NCI-H2107 (cell line): ENCODE data around the gene DNTTIP2.
"Not testable (repeated sequence)": the region's sequence is repeated elsewhere in the genome, so short reads cannot be mapped to it uniquely, and the experiment has no call there.

Experiments used
- DNase-seq: peaks from one replicate; lab custom pipeline; 2025; lab: John Stamatoyannopoulos, UW

DNTTIP2 gene

DNA sequence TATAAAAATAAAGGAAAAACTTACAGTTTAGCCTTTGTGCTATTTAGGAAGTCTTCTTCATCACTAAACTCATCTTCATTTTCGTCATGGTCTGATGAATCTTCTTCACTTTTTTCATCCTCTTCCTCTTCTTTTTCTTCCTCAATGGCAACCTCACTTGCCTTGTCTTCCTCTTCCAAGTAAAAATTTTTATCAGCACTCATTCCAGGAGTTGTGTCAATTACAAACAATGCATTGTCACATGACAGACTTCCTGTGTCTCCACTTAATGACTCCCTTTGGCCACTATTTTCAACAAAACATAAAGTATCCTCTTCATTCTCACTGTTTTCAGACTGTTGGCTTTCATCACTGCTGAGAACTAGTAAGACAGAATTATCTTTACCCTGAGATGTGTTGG lies 2.8 kb downstream of the DNTTIP2 start:
- no peak for DNase-seq

DNA sequence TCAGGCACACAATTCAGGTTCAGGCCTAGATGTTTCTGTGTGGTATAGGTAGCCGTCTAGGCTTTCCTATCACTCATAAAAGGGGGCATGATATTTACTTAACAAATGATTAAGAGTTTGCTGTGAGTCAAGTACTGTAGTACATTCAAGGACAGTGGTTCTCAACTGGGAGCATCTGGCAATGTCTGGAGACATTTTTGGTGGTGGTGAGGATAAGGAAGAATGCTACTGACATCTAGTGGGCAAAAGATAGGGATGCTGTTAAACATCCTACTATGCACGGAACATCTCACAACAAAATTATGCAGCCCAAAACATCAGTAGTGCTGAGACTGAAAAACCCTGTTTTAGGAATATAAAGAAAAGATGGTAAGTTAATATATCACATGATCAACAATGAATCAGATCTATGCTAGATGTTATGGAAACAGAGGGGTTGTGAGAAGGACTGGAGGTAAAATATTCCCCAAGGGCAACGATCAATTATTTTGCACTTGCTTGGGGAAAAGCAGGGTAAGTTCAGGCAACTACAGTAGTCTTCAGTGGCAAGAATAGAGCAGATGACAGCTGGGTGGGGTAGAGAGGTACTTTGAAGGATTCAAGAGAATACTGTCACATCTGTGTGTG lies 4.9 kb downstream of the DNTTIP2 start:
- DNase-seq, result no peak

DNA sequence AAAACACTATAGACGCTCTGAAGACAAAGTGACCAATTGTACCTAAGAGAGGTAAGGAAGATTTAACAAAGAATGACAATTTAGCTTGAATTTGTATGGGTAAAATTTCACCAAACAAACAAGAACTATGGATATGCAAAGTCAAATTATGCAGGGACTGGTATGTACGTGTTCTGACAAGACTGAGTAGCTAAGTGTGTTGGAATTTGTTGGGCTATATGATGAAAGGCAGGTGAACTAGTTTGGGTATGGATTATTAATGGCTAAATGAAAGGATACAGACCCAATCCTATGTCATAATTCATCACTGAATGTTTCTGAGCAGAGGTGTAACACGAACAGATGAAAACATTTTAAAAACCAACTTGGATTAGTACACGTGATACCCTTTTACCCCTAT lies 7.6 kb downstream of the DNTTIP2 start:
- no peak for DNase-seq

DNA sequence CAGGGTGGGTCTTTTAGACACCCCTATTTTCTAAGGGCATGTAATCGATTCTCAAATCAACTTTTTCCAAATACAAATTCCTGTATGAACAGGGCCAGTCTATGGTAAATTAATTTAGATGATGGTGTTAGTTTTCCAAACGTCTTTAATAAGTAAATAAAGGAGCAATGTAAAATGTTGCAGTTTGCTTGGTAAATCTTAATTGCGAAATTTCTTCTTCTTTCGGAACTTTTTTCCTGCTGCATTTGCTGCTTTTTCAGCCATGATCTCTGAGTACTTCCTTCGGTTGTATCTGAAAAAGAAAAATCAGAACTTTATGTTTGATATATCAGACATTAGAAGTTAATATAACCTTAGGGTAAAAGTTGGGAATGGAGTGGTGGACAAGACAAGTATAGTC lies 9.4 kb downstream of the DNTTIP2 start:
- no peak for DNase-seq

DNA sequence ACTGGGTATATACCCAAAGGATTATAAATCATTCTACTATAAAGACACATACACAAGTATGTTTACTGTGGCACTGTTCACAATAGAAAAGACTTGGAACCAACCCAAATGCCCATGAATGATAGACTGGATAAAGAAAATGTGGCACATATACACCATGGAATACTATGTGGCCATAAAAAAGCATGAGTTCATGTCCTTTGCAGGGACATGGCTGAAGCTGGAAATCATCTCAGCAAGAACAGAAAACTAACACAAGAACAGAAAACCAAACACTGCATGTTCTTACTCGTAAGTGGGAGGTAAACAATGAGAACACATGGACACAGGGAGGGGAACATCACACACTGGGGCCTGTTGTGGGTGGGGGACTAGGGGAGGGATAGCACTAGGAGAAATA lies 10.5 kb downstream of the DNTTIP2 start:
- DNase-seq, result not testable (repeated sequence)

DNA sequence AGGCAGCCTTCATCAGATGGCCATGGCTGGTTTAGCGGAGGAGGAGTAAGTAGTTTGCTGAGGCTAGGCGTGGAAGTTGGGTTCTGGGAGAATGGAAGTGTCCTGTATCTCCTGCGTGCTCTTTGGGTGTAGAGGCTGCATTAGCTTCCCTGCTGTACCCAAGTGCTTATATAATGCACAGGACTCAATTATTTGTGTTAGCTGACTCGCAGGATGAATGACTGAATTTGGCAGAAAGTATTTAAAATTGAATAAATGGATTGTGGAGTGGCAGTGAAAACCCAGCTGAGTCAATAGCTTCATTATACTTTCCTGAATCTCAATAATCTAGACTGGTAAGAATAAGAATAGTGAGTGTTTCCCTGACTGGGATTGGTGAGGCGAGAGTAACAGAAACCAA lies 13.8 kb downstream of the DNTTIP2 start:
- DNase-seq, result no peak

DNA sequence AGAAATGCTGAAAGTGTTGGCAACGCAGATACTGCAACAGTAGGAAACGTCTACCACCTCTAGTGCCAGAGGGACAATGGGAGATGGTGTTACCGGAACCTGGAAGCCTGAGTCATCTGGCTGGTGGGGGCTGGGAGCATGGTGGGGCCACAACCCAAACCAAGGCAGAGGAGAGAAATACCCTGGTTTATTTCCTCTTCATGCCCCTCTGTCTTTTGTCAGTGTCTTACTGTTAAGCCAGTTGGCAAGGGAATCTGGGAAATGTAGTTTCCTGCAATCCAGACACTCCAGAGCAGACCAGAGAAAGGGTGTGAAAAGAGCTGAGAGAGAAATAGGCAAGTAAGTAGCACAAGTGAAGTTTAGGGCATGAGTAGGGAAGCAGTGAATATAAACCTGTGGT lies 14.8 kb downstream of the DNTTIP2 start:
- no peak for DNase-seq

DNA sequence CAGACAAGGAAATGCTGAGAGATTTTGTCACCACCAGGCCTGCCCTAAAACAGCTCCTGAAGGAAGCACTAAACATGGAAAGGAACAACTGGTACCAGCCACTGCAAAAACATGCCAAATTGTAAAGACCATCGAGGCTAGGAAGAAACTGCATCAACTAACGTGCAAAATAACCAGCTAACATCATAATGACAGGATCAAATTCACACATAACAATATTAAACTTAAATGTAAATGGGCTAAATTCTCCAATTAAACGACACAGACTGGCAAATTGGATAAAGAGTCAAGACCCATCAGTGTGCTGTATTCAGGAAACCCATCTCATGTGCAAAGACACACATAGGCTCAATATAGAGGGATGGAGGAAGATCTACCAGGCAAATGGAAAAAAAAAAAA lies 21.4 kb downstream of the DNTTIP2 start:
- DNase-seq, result not testable (repeated sequence)

DNA sequence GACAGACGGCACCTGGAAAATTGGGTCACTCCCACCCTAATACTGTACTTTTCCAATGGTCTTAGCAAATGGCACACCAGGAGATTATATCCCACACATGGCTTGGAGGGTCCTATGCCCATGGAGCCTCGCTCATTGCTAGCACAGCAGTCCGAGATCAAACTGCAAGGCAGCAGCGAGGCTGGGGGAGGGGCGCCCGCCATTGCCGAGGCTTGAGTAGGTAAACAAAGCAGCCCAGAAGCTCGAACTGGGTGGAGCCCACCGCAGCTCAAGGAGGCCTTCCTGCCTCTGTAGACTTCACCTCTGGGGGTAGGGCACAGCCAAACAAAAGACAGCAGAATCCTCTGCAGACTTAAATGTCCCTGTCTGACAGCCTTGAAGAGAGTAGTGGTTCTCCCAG lies 23.0 kb downstream of the DNTTIP2 start:
- not testable (repeated sequence) for DNase-seq

DNA sequence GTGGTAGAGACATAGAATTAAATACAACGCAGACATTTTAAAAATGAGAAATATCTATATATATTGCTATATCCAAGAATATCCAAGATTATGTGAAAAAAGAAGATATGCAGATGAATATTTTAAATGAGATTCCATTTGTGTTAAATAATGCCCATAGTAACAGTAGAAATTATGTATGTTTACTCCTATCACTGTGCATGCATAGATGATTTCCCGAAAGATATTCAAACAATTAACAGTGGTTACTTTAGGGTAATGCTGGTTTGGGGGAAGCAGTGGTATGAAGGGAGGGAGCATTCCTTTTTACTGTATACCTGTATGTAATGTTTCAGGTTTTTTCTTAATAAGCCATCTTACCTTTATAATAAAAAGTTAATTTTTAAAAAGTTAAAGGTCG lies 25.1 kb downstream of the DNTTIP2 start:
- no peak for DNase-seq

DNA sequence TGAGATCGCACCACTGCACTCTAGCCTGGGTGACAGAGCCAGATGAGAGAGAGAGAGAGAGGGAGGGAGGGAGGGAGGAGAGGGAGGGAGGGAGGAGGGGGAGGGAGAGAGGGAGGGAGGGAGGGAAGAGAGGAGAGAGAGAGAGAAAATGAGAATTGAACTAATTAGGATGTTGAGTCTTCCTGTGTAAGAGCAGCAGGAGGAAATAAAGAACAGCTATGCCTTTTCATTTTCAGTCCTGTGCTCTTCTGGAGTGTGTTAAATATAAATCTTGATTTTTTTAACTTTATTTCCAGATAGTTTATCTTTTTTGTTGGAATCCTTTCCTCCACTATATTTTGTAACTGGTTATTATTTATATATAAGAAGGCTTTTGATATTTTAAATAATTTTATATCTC lies 27.1 kb downstream of the DNTTIP2 start:
- no peak for DNase-seq

DNA sequence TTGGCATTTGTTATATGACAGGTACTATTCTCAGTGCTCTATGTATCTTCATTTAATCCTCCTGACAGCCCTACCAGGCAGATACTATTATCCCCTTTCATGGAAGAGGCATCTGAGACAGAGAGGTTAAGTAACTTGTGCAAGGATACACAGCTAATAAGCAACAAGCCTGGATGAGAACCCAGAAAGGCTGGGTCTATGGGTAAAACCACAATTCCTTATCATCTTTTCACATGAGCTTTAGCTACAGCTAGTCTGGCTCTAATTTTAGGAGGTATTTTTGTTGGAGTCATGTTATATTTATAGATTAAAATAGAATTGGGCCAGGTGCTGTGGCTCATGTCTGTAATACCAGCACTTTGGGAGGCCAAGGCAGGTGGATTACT lies 27.7 kb downstream of the DNTTIP2 start:
- DNase-seq, result no peak

DNA sequence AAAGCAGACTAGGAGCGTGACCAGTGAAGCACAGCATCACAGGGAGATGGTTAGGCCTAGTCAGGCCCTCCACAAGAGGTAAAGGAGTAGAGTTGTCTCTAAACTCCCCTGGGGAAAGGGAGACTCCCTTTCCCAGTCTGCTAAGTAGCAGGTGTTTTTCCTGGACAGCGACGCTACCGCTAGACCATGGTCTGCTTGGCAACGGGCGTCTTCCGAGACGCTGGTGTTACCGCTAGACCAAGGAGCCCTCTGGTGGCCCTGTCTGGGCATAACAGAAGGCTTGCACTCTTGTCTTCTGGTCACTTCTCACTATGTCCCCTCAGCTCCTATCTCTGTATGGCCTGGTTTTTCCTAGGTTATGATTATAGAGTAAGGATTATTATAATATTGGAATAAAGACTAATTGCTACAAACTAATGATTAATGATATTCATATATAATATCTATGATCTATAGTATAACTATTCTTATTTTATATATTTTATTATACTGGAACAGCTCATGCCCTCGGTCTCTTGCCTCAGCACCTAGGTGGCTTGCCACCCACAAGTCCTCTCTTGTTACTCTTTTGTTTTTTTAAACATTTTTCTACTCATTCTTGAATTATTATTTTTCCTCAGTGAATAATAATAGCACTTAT lies 28.2 kb downstream of the DNTTIP2 start:
- DNase-seq, result not testable (repeated sequence)

DNA sequence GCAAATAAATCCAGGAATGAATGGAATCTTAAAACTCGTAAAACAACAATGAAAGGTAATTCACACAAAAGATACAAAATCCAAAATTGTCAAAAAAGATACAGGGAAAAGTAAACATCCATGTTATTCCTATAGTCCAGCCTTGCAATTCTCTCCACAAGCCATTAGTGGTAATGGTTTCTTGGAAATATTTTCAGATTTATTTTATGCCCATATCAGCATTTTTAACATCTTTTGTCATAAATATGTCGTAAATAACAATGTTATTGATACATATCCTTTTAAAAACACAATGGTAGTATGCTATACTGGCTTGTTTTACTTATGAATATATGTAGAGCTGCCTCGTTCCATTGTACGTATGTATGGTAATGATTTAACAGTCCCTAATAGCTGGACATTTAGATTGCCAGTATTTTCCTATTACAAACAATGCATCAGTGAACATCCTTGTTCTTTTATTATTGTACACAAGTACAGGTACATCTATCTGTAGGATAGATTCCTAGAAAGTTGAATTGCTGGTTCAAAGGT lies 30.6 kb downstream of the DNTTIP2 start:
- no peak for DNase-seq

DNA sequence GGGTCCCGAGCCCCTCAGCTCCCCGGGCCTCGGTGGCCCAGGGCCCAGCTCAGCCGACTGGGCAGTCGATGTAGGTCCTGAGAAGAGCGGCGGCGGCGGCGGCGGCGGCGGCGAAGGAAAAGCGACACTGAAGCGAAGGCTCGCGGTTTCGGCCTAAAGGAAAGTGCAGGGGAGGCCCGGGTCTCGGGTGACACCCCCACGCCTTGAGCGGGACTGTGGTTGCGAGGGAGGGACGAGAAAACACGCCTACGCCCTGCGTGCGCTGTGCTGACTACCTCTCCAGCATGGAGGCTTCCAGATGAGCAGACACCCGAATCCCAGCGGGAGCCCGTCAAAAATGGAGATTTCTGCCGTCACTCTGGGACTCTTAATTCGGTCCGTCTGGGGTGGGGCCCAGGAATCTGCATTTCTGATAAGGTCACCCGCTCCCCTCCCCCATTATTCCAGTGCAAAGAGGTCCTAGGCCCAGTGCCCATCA lies 31.2 kb downstream of the DNTTIP2 start:
- peak; percentile 42 for DNase-seq

DNA sequence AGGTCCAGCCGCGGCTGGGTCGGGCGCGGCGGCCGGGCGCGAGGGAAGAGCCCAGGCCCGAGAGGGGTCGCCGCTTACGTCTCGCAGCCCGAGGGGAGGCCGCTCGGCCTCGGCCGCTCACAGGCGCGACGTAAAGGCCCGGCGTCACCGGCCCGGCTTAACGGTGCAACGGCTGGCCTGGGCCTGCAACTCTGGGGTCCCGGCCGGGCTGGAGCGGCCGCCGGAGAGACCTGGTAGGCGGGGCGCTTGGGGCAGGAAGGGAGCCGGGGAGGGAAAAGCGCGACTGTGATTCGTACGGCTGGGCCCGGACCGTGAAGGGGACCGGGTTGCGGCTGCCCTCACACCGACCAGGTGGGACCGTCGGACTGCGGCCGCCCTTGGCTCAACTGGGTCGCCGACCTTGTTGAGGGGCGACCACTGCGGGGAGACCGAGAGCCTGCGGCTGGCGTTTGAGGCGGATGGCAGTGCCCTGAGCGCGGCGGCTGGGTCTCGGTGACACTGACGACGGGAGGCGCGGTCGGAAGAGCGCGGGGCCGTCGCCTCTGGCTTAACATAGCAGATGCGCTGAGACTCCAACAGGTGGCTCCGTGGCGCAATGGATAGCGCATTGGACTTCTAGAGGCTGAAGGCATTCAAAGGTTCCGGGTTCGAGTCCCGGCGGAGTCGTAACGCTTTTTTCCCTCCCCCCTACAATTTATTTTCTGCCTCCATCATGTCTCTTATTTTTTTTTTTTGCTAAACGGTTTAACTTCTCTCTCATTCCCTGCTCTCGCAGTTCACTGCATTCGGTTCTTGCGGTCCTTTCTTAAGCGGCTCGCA lies 31.8 kb downstream of the DNTTIP2 start:
- DNase-seq, result peak; percentile 86

DNA sequence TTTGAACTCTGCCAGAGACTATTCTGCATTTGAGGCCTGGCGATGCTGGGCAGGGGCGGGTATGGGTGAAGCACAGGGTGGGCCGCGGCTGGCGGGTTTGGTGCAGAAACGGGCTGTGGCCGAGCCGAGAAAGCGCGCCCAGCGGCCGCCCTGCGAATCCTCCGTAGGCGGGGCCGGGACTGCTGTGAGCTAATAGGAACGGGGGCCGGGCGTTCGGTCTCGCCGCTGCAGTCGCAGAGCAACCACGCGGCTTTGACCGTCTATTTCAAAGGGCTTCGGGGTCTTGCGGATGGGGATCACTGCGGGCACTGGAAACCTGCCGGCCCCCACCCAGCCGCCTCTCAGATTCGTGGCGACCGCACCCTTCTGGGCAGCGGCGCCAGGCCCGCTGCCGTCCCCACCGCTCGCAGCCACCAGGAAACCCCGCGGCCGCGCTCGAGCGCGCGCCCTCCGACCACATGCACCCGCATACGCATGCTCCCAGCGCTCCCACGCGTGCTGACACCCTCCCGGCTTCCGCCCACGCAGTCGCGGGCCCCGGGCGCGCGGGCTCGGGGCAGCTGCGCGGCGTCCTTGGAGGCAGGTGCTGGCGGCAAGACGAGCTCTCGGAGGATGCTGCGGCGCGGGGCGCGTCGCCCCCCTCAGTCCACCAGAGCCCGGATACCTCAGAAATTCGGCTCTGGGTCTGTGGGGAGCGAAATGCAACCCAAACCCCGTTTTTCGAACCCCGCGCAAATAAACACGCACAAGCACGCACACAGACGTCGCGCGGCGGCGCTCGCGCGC lies 32.6 kb downstream of the DNTTIP2 start:
- DNase-seq, result peak; percentile 79

DNA sequence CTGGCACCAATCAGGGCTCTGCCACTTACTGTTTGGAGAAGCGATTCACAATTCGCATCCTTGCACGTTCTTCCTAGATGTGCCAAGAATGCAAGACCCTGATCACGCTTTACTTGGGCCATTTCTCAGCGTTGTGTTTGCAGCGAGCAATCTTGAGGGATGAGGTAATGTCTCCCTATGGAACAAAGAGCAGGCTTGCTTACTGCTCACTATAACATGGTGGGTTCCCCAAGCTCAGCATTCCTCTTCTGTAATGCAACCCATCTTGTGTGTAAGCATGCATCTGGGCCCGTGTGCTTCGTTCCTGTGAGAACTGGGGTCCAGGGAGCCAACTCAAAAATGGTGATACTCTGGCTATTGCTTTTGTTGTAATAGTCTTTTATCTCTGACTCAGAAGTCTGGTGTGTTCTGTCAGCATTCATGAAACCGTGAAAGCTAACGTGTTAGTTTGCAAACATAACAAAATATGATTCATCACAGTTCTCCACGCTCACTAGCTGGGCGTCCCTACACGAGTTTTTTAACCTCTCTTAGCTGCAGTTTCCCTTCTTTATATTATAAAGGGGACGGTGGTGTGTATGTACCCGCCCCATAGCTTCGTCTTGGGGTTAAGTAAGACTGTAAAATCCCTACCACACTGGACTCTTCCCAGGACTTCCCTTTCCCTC lies 33.3 kb downstream of the DNTTIP2 start:
- no peak for DNase-seq

DNA sequence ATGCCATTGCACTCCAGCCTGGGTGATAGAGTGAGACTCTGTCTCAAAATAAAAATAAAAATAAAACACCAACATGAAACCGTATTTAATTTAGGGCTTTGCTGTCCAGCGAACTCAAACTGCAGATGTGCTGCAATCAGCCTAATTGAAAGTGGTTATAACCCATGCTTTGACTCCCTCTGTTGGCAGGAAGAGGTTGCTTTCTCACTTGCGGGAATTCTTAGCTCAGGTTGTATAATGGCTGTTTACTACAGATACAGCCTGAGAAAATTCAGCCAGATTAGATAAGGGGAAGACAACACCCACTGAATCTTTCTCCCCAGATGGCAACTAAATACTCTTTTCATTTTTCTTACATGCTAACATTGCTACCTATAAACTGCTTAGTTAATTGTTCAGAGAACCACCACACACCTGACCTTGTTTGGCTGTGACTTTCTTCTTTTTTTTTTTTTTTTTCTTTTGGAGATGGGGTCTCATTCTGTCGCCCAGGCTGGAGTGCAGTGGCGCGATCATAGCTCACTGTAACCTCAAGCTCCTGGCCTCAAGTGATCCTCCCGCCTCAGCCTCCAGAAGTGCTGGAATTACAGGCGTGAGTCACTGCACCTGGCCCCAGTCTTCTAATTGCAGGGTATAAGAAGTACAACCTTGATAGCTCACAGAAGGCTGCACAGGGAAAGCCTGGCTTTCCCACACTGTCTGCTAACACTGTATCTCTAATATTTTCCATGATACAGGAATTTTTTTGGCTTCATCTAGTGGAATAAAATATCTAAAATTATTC lies 34.6 kb downstream of the DNTTIP2 start:
- peak; percentile 61 for DNase-seq

DNA sequence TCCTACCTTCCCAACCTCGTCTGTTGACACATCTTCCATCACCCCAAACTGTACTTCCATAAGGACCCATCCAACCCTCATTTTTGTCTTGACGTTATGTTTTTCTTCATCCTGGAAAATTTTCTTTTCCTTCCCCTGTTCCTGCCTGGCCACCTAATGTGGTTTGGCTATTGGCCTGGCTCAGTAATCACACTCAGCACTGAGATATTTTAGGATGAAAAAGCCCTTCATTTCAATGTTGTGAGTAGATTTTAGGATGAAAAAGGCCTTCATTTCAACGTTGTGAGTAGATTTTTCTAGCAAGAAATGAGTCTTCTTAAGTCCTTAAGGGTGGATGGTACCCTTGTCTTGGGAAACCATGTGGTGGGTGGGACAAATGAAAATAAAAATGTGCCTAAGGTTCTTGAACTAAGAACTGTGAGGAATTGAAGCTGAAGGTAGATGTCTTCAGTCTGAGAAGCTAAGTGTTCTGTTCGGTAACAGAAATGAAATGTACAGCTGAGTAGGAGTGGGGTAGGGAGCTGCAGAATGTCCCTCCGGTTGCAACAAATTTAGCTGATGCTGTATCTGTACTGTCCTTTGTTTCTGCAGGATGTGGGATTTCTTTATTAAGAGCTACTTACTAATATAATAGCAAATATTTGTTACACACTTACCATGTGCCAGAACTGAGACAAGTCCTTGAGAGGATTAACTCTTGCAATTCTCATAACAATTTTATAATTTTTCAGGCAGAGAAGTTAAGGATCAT lies 36.1 kb downstream of the DNTTIP2 start:
- DNase-seq, result no peak
